ENCODE results near the gene KIF14.

The KIF14 gene

DNA sequence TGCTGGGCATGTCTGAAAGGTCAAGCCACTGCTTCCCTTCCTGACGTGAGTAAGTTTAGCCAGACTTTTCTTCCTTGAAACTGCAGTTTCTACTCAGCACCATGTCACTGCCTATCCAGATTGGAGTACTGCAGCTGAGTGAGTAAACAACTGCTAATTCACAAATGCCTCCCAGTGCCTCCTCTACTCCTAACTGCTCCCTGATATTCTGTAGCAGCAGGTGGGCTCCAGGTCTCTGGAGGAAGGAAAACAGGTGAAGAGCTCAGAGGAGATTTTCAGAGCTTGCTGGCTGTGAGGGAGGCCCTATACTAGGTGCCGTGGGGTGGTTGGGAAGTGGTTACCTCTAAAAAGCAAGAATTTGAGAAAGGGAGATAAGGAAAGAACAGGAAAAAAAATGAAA lies 96.5 kb downstream of the KIF14 start:
- H3K9me3 ChIP-seq (ENCODE audit: severe bottlenecking), result no peaks in the 10 kb centered on the region
- no peaks in the 10 kb centered on the region for H3K27me3 ChIP-seq (ENCODE audit: insufficient read depth, low read depth, severe bottlenecking)
- no peaks in the 10 kb centered on the region for H3K36me3 ChIP-seq
- peak overlapping the region; percentile 7; the same call in 1 of the 2 replicates for H3K27ac ChIP-seq
- DNase-seq, result peak; percentile 37
- TF ChIP-seq, protein P1, sequence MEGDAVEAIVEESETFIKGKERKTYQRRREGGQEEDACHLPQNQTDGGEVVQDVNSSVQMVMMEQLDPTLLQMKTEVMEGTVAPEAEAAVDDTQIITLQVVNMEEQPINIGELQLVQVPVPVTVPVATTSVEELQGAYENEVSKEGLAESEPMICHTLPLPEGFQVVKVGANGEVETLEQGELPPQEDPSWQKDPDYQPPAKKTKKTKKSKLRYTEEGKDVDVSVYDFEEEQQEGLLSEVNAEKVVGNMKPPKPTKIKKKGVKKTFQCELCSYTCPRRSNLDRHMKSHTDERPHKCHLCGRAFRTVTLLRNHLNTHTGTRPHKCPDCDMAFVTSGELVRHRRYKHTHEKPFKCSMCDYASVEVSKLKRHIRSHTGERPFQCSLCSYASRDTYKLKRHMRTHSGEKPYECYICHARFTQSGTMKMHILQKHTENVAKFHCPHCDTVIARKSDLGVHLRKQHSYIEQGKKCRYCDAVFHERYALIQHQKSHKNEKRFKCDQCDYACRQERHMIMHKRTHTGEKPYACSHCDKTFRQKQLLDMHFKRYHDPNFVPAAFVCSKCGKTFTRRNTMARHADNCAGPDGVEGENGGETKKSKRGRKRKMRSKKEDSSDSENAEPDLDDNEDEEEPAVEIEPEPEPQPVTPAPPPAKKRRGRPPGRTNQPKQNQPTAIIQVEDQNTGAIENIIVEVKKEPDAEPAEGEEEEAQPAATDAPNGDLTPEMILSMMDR (IDR thresholded peaks at IDR 0.05; ENCODE audit: low read depth, low read length), result no peak
- no peak overlapping the region for H3K4me3 ChIP-seq (ENCODE audit: low read depth, low read length)

DNA sequence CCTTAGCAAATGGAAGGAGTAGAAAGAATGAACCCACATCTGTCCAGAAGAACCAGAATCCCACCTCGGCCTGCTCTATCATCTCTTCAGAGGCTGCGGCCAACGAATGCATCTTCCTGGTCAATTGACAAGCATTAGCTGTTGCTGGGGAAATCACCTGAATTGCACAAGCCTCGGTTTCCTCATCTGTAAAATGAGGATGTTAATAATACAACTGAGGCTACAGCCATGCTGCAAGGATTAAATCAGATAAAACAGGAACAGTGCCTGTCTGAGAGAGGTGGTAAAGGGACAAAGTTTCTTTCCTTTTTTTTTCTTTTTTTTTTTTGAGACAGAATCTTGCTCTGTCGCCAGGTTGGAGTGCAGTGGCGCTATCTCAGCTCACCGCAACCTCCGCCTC lies 99.8 kb downstream of the KIF14 start:
- no peak overlapping the region for H3K27ac ChIP-seq
- no peak overlapping the region for H3K4me3 ChIP-seq (ENCODE audit: low read depth, low read length)
- no peaks in the 10 kb centered on the region for H3K27me3 ChIP-seq (ENCODE audit: insufficient read depth, low read depth, severe bottlenecking)
- DNase-seq, result no peak
- H3K36me3 ChIP-seq, result no peaks in the 10 kb centered on the region
- H3K9me3 ChIP-seq (ENCODE audit: severe bottlenecking), result no peaks in the 10 kb centered on the region
- TF ChIP-seq, protein P1 (IDR thresholded peaks at IDR 0.05; ENCODE audit: low read depth, low read length), result no peak

DNA sequence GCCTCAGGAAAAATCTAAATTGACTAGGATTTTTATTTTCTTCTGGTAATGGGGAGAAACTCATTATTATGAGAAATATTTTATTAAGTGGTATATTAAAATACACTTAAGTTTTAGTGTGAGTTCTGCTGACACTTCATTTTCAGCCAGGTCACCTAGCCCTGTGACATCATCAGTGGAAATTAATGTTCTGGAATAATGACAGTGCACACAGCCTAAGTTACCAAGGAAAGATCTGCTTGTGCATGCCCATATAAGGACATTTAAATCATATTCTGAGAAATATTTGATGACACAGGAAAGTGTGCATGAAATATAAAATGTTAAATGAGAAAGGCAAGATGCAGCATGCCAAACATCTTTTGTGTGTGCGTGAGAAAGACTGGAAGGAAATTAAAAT lies 102.0 kb downstream of the KIF14 start:
- H3K36me3 ChIP-seq, result no peaks in the 10 kb centered on the region
- H3K27ac ChIP-seq, result no peak overlapping the region
- TF ChIP-seq, protein P1 (IDR thresholded peaks at IDR 0.05; ENCODE audit: low read depth, low read length), result no peak
- no peaks in the 10 kb centered on the region for H3K9me3 ChIP-seq (ENCODE audit: severe bottlenecking)
- no peak overlapping the region for H3K4me3 ChIP-seq (ENCODE audit: low read depth, low read length)
- no peak for DNase-seq
- no peaks in the 10 kb centered on the region for H3K27me3 ChIP-seq (ENCODE audit: insufficient read depth, low read depth, severe bottlenecking)

DNA sequence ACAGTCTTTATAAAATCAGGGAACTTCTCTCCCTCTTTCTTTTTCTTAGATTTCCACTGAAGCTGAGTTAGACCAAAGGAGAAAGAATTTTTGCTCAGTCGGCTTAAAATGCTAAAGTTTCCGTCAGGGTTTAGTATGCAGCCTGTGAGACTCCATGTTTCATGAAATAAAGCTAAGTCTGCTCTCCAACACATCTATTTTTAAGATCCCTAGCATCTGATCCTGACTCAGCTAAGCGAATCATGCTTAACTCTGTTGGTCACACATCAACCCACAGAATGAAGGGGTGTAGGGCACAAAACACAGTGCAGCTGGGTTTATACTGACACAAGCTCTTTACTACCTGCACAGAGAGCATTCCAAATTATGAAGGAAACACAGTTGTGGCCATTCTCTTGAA lies 108.4 kb downstream of the KIF14 start:
- DNase-seq, result no peak
- TF ChIP-seq, protein P1 (IDR thresholded peaks at IDR 0.05; ENCODE audit: low read depth, low read length), result no peak

GRCh38 chr1:200510228-200510623 lies 110.3 kb downstream of the KIF14 start:
- H3K27ac ChIP-seq, result no peak overlapping the region
- H3K36me3 ChIP-seq, result no peaks in the 10 kb centered on the region
- peak; percentile 91 for DNase-seq
- H3K9me3 ChIP-seq (ENCODE audit: severe bottlenecking), result no peaks in the 10 kb centered on the region
- TF ChIP-seq, protein P1 (IDR thresholded peaks at IDR 0.05; ENCODE audit: low read depth, low read length), result peak; percentile 97
- no peak overlapping the region for H3K4me3 ChIP-seq (ENCODE audit: low read depth, low read length)
- no peaks in the 10 kb centered on the region for H3K27me3 ChIP-seq (ENCODE audit: insufficient read depth, low read depth, severe bottlenecking)

More for the DNA sequence above, 108.4 kb downstream of the KIF14 start:
- H3K4me3 ChIP-seq (ENCODE audit: low read depth, low read length), result no peak overlapping the region
- H3K9me3 ChIP-seq (ENCODE audit: severe bottlenecking), result no peaks in the 10 kb centered on the region
- H3K27me3 ChIP-seq (ENCODE audit: insufficient read depth, low read depth, severe bottlenecking), result no peaks in the 10 kb centered on the region
- no peaks in the 10 kb centered on the region for H3K36me3 ChIP-seq
- H3K27ac ChIP-seq, result no peak overlapping the region

- H3K27me3 ChIP-seq (ENCODE audit: insufficient read depth, low read depth, severe bottlenecking), result no peaks in the 10 kb centered on the region
- no peak overlapping the region for H3K27ac ChIP-seq
- TF ChIP-seq, protein P1 (IDR thresholded peaks at IDR 0.05; ENCODE audit: low read depth, low read length), result no peak
- no peaks in the 10 kb centered on the region for H3K36me3 ChIP-seq
- DNase-seq, result no peak
- no peak overlapping the region for H3K4me3 ChIP-seq (ENCODE audit: low read depth, low read length)
- H3K9me3 ChIP-seq (ENCODE audit: severe bottlenecking), result no peaks in the 10 kb centered on the region
Measured at GRCh38 chr1:200506471-200506870, 114.1 kb downstream of the KIF14 start.
